ENCODE measurements around the gene MOGAT2. TPM values are rescaled to one million over a fixed set of nuclear protein-coding genes. Genes with fewer than 3 reads are reported as not detected.

MOGAT2 gene
- total and polyA plus RNA-seq, 12 donors = 0.13 to 0.35 (median 0.20) TPM; not detected in 8

DNA sequence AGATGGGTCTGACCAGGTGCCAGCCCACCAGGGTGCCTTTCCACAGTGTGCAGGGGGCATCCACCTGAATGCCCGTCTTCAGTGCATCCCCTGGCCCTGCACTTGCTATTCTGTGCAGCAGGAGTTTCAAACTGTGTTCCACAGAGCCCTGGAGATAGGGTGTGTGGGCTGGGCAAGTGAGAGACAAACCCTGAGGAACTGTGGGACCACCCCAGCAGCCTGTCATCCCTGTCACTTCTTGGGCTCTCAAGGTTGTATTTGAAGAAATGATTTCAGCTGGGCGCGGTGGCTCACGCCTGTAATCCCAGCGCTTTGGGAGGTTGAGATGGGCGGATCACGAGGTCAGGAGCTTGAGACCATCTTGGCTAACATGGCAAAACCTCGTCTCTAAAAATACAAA is 44.5 kb downstream of the MOGAT2 start:
- intact Hi-C loops (cut with DNase I) = loop anchor here in 4 of 10 donors (10.0 kb wide), 2 partner anchors 47 to 217 kb away; partner anchors contain the start of gene MOGAT2 (in 2 of the 4)
- ATAC-seq = no peak

DNA sequence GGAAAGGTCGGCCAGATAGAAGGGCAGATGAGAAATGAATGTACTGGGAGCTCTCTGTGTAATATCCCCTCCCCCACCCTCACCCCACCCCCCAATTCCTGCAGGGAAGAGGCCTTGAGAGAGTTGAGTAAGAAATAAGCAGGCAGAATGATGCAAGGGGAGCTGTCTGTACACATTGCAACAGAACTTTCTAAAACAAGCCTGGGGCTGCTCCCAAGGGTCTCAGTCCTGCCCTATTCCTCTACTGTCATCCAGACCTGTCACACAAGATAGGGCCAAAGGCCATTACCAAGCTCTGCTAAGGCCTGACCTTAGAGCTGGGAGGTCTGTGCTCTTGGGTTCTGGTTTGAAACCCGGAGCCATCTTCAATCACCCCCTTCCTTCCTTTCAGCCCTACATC is 45.2 kb downstream of the MOGAT2 start:
- ATAC-seq (peak in 2 of 8 donors; percentile 30 to 62), DNase-seq (no peak)
- WGBS, 2 donors = 72 to 73% methylated on average over 2 of the region's 2 CpGs
- Histone ChIP-seq H3K27me3 (peaks cover 0 to 19% (median 5%) of the 10 kb centered on the region in 7 donors), H3K9me3 (no peaks in the 10 kb centered on the region), H3K27ac (peak overlapping the region in 1 of 10 donors; percentile 64), H3K4me1 (peaks cover 1 to 29% (median 4%) of the 10 kb centered on the region in 9 donors), H3K36me3 (no peaks in the 10 kb centered on the region), H3K4me3 (no peak overlapping the region)
- intact Hi-C loops (cut with DNase I) = loop anchor here in 4 of 10 donors (10.0 kb wide), 2 partner anchors 48 to 218 kb away; partner anchors contain the start of gene MOGAT2 (in 2 of the 4)
- TF ChIP-seq, protein P1, sequence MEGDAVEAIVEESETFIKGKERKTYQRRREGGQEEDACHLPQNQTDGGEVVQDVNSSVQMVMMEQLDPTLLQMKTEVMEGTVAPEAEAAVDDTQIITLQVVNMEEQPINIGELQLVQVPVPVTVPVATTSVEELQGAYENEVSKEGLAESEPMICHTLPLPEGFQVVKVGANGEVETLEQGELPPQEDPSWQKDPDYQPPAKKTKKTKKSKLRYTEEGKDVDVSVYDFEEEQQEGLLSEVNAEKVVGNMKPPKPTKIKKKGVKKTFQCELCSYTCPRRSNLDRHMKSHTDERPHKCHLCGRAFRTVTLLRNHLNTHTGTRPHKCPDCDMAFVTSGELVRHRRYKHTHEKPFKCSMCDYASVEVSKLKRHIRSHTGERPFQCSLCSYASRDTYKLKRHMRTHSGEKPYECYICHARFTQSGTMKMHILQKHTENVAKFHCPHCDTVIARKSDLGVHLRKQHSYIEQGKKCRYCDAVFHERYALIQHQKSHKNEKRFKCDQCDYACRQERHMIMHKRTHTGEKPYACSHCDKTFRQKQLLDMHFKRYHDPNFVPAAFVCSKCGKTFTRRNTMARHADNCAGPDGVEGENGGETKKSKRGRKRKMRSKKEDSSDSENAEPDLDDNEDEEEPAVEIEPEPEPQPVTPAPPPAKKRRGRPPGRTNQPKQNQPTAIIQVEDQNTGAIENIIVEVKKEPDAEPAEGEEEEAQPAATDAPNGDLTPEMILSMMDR (IDR thresholded peaks at IDR 0.05) = no peak

More for the DNA sequence above, 44.5 kb downstream of the MOGAT2 start:
- Histone ChIP-seq H3K4me3 (no peak overlapping the region), H3K4me1 (peaks cover 0 to 24% (median 0%) of the 10 kb centered on the region in 9 donors), H3K27ac (no peak overlapping the region), H3K36me3 (no peaks in the 10 kb centered on the region), H3K9me3 (no peaks in the 10 kb centered on the region), H3K27me3 (peaks cover 0 to 19% (median 0%) of the 10 kb centered on the region in 7 donors)
- no peak for DNase-seq
- 92 to 96% methylated on average over 8 of the region's 8 CpGs for WGBS, 2 donors
- TF ChIP-seq, protein P1 (IDR thresholded peaks at IDR 0.05) = no peak

DNA sequence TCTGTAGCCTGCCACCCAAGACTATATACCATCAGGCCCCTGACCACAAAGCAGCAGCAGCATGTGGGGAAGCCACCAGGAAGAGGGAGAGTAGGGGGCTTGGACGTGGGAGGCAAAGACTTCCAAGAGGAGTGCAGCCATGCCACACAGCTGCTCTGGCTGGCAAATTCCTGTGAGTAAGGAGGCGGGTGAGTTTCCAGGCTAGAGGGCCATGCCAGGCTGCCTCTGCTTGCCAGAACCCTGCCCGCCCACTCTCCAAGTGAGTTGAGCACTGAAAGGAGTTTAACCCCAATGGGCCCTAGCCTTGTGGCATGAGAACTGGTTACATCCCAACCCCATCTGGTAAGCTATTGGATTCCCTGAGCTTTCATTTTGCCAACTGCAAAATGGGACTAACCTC is 46.2 kb downstream of the MOGAT2 start:
- no peak overlapping the region for H3K27ac ChIP-seq
- TF ChIP-seq, protein P1 (IDR thresholded peaks at IDR 0.05) = no peak
- peaks cover 0 to 28% (median 15%) of the 10 kb centered on the region in 7 donors for H3K27me3 ChIP-seq
- no peaks in the 10 kb centered on the region for H3K36me3 ChIP-seq
- DNase-seq (no peak), ATAC-seq (no peak)
- no peak overlapping the region for H3K4me3 ChIP-seq
- 62 to 78% methylated on average over 3 of the region's 3 CpGs for WGBS, 2 donors
- peaks cover 5 to 37% (median 13%) of the 10 kb centered on the region in 9 donors for H3K4me1 ChIP-seq
- H3K9me3 ChIP-seq = no peaks in the 10 kb centered on the region
- intact Hi-C loops (cut with DNase I) = loop anchor here in 4 of 10 donors (10.0 kb wide), 2 partner anchors 49 to 219 kb away; partner anchors contain the start of gene MOGAT2 (in 2 of the 4)

DNA sequence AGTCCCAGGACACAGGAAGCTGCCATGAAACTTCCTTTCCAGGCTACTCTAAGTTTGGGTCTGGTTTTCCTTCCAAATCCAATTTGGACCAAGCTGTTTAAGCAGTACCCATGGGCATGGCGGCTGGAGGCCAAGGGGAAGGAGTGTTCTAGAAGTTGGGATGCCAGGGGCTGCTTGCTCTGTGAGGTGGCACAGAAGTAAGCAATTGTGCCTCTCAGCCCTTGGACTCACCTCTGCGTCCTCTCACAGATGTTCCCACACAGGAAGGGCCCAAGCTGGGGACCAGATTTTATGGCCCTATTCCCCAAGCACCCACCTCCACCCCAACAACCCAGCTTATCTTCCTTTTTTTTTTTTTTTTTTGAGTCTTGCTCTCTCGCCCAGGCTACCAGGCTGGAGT is 47.5 kb downstream of the MOGAT2 start:
- no peaks in the 10 kb centered on the region for H3K9me3 ChIP-seq
- ATAC-seq = no peak
- H3K27ac ChIP-seq = no peak overlapping the region
- H3K4me1 ChIP-seq = peaks cover 7 to 45% (median 16%) of the 10 kb centered on the region in 9 donors
- 95 to 96% methylated on average over 3 of the region's 3 CpGs for WGBS, 2 donors
- no peaks in the 10 kb centered on the region for H3K36me3 ChIP-seq
- intact Hi-C loops (cut with DNase I) = loop anchor here in 5 of 10 donors (5.0 to 10.0 kb wide), 3 partner anchors 50 to 220 kb away; partner anchors contain the start of gene MOGAT2 (in 2 of the 5)
- no peak for DNase-seq
- TF ChIP-seq, protein P1 (IDR thresholded peaks at IDR 0.05) = no peak
- H3K4me3 ChIP-seq = no peak overlapping the region
- peaks cover 0 to 30% (median 22%) of the 10 kb centered on the region in 7 donors for H3K27me3 ChIP-seq

Data from heart right ventricle (tissue), 16 donors.